Endometrial microvascular endothelial cells (primary cell): ENCODE results near the gene MAB21L4. TPM values are rescaled to one million over a fixed set of nuclear protein-coding genes. Genes with fewer than 3 reads are reported as not detected.

Experiments
- in situ Hi-C: cut with HindIII; loops from 2 replicates; pipeline ENCODE4 v1.10.0; 2017; ENCODE audit warnings: low sequenced_read_pairs, low pct_unique_long_range_greater_than_20kb; ENCODE audit errors: inconsistent ontology term
- total RNA-seq: library from RNA; depleted of rRNA; stranded (reverse); fragments of >200 nt; gene quantifications from one replicate; pipeline ENCODE4 v1.2.3, GENCODE V29; 2015; ENCODE audit errors: inconsistent ontology term

Gene MAB21L4
- total RNA-seq = not detected

DNA sequence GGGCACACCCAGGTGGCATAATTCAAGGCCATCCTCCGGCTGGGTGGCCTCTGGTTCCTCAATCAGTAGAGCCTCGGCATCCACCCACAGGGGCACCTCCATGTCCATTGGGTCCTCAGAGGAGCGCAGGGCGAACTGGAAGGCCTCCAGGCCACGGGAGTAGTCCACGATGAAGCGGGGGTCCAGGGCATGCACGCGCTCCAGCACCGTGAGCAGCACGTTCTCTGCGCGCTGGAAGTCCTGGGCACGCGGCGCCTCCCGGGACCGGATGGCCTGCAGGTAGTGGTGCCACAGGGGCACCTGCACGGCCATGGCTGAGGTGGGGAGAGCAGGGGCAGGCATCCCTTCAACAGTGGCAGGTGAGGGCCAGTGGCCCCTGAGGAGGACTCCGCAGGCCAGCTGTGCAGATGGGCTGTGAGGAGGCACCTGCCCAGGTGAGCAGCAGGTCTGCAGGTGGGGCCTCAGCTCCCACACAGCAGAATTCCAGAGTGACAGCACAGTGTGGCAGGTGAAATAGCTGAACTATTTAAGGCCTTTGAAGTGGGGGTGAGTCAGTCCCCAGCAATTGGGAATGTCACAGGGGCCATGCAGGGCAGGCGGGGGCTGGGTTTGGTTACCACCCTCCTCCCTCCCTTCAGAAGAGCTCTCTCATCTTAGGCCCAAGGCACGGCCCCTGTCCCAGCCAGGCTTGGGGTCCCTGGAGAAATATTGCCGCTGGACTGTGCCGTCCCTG, at the start of gene MAB21L4:
Gene MAB21L4 (minus strand): TSS at position 501 of the 733 bp plus-strand sequence. CDS start 159 bp downstream, at position 342.
- in situ Hi-C loops = no loop called here

GRCh38 chr2:240936106-240936505, 40.1 kb upstream of the MAB21L4 start:
- in situ Hi-C loops = no loop called here

- in situ Hi-C loops = no loop called here
These were observed 39.3 kb upstream of the MAB21L4 start for GRCh38 chr2:240935103-240935876.

- in situ Hi-C loops = no loop called here
These were observed 38.7 kb upstream of the MAB21L4 start for GRCh38 chr2:240934701-240935102.

DNA sequence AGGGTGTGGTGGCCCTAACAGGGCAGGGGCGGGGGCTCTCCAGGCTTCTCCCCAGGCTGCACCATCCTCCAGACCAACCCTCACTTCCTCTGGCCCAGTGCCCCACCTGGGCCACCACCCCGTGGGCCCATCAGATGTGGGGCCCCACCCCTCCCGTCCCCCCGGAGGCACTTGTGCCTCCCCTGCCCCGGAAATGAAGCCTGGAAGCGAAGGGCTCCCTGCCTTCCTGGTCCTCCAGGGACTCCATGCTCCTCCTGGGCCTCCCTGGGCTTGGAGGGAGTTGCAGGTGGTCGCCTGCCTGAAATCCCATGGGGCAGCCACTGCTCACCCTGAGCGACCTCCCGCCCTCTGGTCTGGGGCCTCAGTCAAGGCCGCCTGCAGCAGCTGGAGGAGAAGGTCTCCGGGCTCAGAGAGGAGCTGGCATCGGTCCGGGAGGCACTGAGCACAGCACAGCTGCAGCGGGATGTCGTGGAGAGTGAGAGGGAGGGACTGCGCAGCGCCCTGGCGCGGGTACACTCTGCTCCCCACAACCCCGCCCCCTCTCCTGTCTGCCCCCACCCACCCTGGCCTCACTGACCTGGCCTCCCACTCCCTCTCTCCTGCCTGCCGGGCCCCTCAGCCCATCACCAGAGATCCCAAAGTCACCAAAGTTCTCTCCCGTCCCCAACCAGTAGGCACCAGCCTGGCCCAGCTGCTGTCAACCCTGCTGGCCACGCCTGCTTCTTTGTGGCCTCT, 38.2 kb upstream of the MAB21L4 start:
- in situ Hi-C loops = no loop called here

DNA sequence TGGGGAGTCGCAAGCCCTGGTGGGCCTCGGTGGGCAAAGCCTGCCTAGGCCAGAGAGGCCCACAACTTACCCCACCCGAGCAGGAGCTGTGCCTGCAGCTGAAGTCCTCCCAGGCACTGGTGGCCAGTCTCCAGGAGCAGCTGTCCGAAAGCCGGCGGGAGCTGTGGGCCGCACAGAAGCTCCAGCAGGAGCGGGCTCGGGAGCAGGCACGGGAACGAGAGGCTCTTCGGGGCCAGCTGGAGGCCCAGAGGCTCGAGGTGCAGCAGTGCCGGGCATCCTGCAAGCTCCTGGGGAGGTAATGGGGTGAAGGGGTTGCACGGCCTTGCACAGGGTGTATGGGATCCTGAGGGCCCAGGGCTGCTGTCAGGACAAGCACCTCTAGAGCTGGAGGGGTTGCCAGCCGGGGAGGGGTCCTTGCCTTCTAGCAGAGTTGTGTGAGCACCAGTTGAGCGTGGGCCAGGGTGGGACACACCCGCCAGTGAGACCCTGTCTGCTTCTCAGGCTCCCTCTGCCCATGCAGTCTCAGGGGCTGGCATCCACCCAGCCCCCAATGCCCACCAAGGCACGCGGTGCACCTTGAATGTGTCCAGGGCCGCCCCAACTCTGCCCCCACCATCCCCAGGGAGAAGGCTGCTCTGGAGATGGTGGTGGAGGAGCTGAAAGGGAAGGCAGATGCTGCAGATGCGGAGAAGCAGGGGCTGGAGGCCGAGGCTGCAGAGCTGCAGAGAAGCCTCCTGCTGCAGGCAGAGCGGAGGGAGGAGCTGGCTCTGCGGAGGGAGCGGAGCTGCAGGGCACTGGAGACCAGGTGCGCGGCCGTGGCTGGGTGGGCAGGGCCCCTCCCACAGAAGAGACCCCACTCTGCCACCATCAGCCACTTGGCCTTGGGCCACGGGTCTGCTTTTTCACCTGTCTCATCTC, 37.4 kb upstream of the MAB21L4 start:
- in situ Hi-C loops = no loop called here

- in situ Hi-C loops = no loop called here
These were observed 36.7 kb upstream of the MAB21L4 start for GRCh38 chr2:240932724-240933047.

DNA sequence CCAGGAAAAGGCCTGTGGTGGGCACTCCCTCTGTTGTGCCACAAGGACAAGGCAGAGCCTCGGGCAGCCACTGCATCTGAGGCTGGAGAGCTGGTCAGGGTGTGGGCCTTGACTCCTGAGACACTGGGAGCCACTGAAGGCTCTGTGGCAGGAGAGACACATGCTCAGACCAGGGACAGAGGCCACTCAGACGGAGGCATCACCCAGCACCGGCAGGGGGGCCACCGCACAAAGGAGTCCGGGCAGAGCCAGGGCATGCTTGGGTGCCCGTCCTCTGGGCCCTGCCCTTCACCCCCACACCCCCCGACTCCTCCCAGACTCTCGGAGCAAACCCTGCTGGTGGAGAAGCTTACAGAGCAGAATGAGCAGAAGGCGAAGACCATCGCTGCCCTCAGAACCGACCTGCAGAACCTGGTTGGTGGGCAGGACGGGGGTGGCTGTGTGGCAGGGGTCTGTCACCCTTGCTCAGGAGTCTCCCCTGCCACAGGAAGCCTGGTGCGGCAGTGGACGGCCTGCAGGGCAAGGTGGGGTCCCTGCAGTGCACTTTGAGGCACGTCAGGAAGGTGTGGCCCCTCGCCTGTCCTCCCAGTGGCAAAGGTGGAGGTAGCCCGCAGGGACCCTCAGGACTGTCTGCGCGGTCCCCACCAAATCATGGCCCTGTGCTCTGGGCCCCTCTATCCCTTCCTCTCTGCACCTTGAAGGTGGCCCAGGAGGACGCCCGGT, 36.2 kb upstream of the MAB21L4 start:
- in situ Hi-C loops = no loop called here

GRCh38 chr2:240931319-240931949, 35.5 kb upstream of the MAB21L4 start:
- in situ Hi-C loops = no loop called here

DNA sequence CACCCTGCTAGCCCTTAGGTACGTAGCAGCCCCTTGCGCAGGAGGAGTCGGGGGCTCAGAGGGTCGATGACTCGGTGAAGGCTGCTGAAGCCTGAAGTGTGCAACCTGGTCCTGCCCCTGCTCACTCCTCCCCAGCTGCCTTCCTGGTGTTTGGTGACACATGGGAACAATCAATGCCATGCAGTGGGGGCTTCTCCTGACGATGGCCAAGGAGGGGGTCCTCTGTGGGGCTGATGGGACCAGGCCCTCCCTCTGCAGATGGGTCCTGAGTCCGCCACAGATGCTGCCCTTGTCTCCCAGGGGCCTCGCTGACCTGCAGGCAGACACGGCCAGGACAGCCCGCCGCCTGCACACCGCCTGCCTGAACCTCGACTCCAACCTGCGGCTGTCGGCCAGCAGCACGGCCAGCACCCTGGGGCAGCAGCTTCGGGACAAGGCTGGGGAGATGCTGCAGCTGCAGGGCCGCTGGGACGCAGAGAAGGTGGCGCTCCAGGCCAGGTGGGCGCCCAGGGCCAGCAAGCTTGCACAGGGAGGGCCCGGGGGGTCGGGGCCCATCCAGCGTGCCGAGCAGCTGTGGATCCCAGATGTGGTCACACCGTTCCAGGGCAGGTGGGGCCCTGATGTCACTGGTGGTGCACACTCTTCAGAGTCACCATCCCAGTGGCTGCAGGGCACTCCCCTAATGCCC, 34.8 kb upstream of the MAB21L4 start:
- in situ Hi-C loops = no loop called here

- in situ Hi-C loops = no loop called here
These were observed 34.2 kb upstream of the MAB21L4 start for GRCh38 chr2:240930096-240930630.

DNA sequence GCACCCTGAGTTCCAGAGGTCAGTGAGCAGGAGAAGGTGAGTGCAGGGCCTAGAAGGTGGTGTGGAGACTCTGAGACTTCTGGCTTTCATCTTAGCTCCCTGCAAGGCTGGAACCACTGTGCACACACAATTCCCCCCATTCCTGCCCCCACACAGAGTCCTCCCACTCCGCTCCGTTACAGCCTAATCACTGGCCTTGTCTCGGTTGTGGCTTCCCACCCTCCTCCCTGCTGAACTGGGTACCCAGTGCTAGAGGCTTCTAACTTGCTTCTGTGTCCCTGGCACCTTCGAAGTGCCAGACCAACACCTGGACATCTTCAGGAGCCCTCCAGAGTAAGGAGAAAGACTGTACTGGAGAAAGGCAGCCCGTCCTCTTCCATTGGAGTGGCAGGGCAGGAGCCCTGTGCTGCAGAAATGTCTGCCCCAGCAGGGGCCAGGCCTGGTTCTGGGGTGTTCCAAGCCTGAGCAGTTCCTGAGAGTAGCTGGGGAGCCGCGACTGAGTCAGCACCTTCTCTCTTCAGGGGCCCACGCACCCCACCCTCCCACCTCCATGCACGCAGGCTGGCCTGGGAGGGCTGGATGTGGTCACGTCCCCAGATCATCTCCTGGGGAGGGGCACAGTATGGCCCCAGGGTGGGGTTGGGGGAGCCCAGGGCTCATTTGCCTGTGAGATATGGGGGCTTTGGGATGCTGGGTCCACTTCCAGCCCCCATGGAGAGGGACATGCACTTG, 33.6 kb upstream of the MAB21L4 start:
- in situ Hi-C loops = no loop called here

DNA sequence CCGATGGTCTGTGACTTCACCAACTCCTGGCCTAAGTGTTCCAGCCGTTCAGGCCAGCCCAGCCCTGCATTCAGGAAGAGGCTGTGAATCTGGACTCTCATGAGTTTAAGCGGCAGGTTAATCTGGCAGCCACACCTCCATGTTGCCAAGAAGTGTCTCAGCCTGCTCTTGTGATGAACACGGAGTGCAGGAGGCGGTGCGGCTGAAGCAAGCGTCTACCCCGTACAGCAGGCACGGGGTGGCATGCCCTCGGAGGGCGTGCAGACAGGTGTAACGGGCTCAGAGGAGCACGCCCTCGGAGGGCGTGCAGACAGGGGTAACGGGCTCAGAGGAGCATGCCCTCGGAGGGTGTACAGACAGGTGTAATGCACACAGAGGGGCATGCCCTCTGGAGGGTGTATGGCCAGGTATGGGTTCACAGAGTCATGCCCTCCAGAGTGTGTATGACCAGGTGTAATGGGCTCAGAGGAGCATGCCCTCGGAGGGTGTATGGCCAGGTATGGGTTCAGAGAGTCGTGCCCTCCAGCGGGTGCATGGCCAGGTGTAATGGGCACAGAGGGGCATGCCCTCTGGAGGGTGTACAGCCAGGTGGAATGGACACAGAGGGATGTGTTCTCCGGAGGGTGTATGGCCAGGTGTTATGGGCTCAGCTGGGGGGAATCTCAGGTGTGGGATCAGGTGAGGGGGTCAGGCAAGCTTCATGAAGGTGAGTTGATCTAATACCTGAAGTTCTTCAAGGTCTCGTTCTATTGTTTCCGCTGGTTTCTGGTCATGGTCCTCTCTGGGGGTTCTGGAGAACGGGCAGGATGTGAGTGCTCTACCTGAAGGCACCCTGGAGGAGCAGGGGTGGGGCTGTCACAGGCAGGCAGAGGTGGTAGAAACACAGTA, 32.8 kb upstream of the MAB21L4 start:
- in situ Hi-C loops = no loop called here

GRCh38 chr2:240927390-240927781, 31.4 kb upstream of the MAB21L4 start:
- in situ Hi-C loops = no loop called here
